NCI-H460 (cell line): ENCODE measurements around the gene ATP8B3. TPM values are rescaled to one million over a fixed set of nuclear protein-coding genes. Genes with fewer than 3 reads are reported as not detected.

ENCODE experiments used
- total RNA-seq: library from RNA; depleted of rRNA; stranded (reverse); fragments of >200 nt; shearing (Covaris generic); gene quantifications from 2 replicates; pipeline ENCODE4 v1.2.3, GENCODE V29; 2014; rRNA removed

The ATP8B3 gene
- total RNA-seq, 1 experiment from 2014 or later, result 1.7 TPM

Other genes starting within 250 kb of the ATP8B3 start
- gene MEX3D, start 244.0 kb downstream of the ATP8B3 start, total RNA-seq, result 11.5 and 16.9 TPM in 2 replicates
- gene MBD3, start 219.4 kb downstream of the ATP8B3 start, total RNA-seq, result 70.8 and 77.2 TPM in 2 replicates
- gene UQCR11, start 206.8 kb downstream of the ATP8B3 start, total RNA-seq, result 83.7 and 102 TPM in 2 replicates
- 44.8 and 50.1 TPM in 2 replicates for gene TCF3, start 159.7 kb downstream of the ATP8B3 start, total RNA-seq
- not detected in 2 replicates for gene ONECUT3, start 58.8 kb downstream of the ATP8B3 start, total RNA-seq
- 5.9 and 6.6 TPM in 2 replicates for gene REXO1, start 36.2 kb upstream of the ATP8B3 start, total RNA-seq
- 10.4 and 11.0 TPM in 2 replicates for gene KLF16, start 51.3 kb upstream of the ATP8B3 start, total RNA-seq
- gene ABHD17A, start 73.2 kb upstream of the ATP8B3 start, total RNA-seq, result 27.0 and 37.1 TPM in 2 replicates
- gene ADAT3, start 93.1 kb upstream of the ATP8B3 start, total RNA-seq, result 2.1 and 3.9 TPM in 2 replicates
- gene SCAMP4, start 93.1 kb upstream of the ATP8B3 start, total RNA-seq, result 27.5 and 32.0 TPM in 2 replicates
- gene CSNK1G2, start 128.9 kb upstream of the ATP8B3 start, total RNA-seq, result 34.0 and 38.9 TPM in 2 replicates
- gene BTBD2, start 203.4 kb upstream of the ATP8B3 start, total RNA-seq, result 32.9 and 33.7 TPM in 2 replicates
- 87.0 and 90.9 TPM in 2 replicates for gene MKNK2, start 239.0 kb upstream of the ATP8B3 start, total RNA-seq